Neuronal stem cell (in vitro differentiated cells): ENCODE results near the gene PIGV.

Experiments
- DNase-seq: peaks from one replicate; pipeline ENCODE4 v3.0.0-alpha.2; 2013; ENCODE audit warnings: low spot score
- H2AFZ ChIP-seq: one replicate; pipeline ENCODE4 v1.6.1; 2013; ENCODE audit warnings: mild to moderate bottlenecking, low read length, inconsistent platforms
- H2AK5ac ChIP-seq: 2 replicates; pipeline ENCODE4 v1.6.1; 2013; ENCODE audit warnings: low read depth, mild to moderate bottlenecking, inconsistent platforms, low read length, moderate library complexity, mixed read lengths
- H2BK120ac ChIP-seq: 2 replicates; pipeline ENCODE4 v1.6.1; 2013; ENCODE audit warnings: low read depth, mild to moderate bottlenecking, inconsistent platforms, low read length, moderate library complexity, mixed read lengths
- H2BK12ac ChIP-seq: one replicate; pipeline ENCODE4 v1.6.1; 2013; ENCODE audit warnings: low read length, inconsistent platforms
- H2BK15ac ChIP-seq: 2 replicates; pipeline ENCODE4 v1.6.1; 2013; ENCODE audit warnings: mild to moderate bottlenecking, low read length, inconsistent platforms, mixed read lengths
- H2BK5ac ChIP-seq: one replicate; pipeline ENCODE4 v1.6.1; 2013; ENCODE audit warnings: inconsistent platforms, mild to moderate bottlenecking, low read length, moderate library complexity
- H3K14ac ChIP-seq: one replicate; pipeline ENCODE4 v1.6.1; 2013; ENCODE audit warnings: low read length, inconsistent platforms
- H3K18ac ChIP-seq: 2 replicates; pipeline ENCODE4 v1.6.1; 2013; ENCODE audit warnings: low read length, inconsistent platforms
- H3K23ac ChIP-seq: 2 replicates; pipeline ENCODE4 v1.6.1; 2013; ENCODE audit warnings: low read depth, mild to moderate bottlenecking, mixed read lengths, low read length, inconsistent platforms; ENCODE audit not compliant: poor library complexity
- H3K27ac ChIP-seq: replicated peaks from 3 replicates; pipeline ENCODE4 v1.5.1; 2013; ENCODE audit warnings: low read length, inconsistent platforms
- H3K27me3 ChIP-seq, 3 experiments: 2 replicates each; pipeline ENCODE4 v1.6.1; 2013; ENCODE audit warnings: low read length in 3 of 3, mild to moderate bottlenecking in 2 of 3, inconsistent platforms in 1 of 3, low read depth in 1 of 3, mixed read lengths in 1 of 3, moderate library complexity in 1 of 3; ENCODE audit not compliant: control insufficient read depth in 3 of 3, insufficient read depth in 3 of 3
- H3K36me3 ChIP-seq, 2 donors: replicated peaks in 1 of 2; 2 replicates each; pipeline ENCODE4 v1.6.1; 2013; ENCODE audit warnings: low read length in 2 of 2; ENCODE audit not compliant: control insufficient read depth in 2 of 2, insufficient read depth in 2 of 2
- H3K4ac ChIP-seq: 2 replicates; pipeline ENCODE4 v1.6.1; 2013; ENCODE audit warnings: inconsistent platforms, mild to moderate bottlenecking, low read length, moderate library complexity
- H3K4me1 ChIP-seq, 2 donors: 1 replicate in 1 of 2; 2 replicates in 1 of 2; pipeline ENCODE4 v1.6.1; 2013; ENCODE audit warnings: low read length in 2 of 2, low read depth in 1 of 2; ENCODE audit not compliant: control insufficient read depth in 2 of 2, insufficient read depth in 1 of 2
- H3K4me2 ChIP-seq: one replicate; pipeline ENCODE4 v1.6.1; 2013; ENCODE audit warnings: mild to moderate bottlenecking, low read length, inconsistent platforms; ENCODE audit not compliant: insufficient read depth, poor library complexity, severe bottlenecking
- H3K4me3 ChIP-seq, 2 donors: 2 replicates each; pipeline ENCODE4 v1.5.1; 2013; ENCODE audit warnings: low read length in 2 of 2, mild to moderate bottlenecking in 2 of 2, inconsistent platforms in 1 of 2, moderate library complexity in 1 of 2
- H3K79me1 ChIP-seq: one replicate; pipeline ENCODE4 v1.6.1; 2013; ENCODE audit warnings: low read depth, mild to moderate bottlenecking, inconsistent platforms, low read length, moderate library complexity
- H3K9ac ChIP-seq: one replicate; pipeline ENCODE4 v1.6.1; 2013; ENCODE audit warnings: mild to moderate bottlenecking, low read depth, low read length, inconsistent platforms; ENCODE audit not compliant: poor library complexity
- H3K9me3 ChIP-seq, 2 donors: replicated peaks in 1 of 2; 2 replicates each; pipeline versions ENCODE3 to v1.6.1; 2013; ENCODE audit warnings: low read length in 2 of 2, mild to moderate bottlenecking in 2 of 2, inconsistent platforms in 1 of 2, low read depth in 1 of 2, mixed read lengths in 1 of 2, moderate library complexity in 1 of 2; ENCODE audit not compliant: control insufficient read depth in 2 of 2, insufficient read depth in 1 of 2
- H4K8ac ChIP-seq: one replicate; pipeline ENCODE4 v1.6.1; 2013; ENCODE audit warnings: low read depth, mild to moderate bottlenecking, inconsistent platforms, low read length, moderate library complexity
- H4K91ac ChIP-seq: one replicate; pipeline ENCODE4 v1.6.1; 2013; ENCODE audit warnings: low read length, low read depth, mild to moderate bottlenecking, inconsistent platforms; ENCODE audit not compliant: poor library complexity
- WGBS, 2 donors: extraction: QIAGEN DNeasy Blood & Tissue Kit; methylation state at CpG; one replicate each; pipeline ENCODE4 v1.1.7; 2013; ENCODE audit warnings: missing lambda C conversion rate in 2 of 2, mixed read lengths in 1 of 2; ENCODE audit not compliant: insufficient read length in 2 of 2, insufficient replicate concordance in 1 of 2; ENCODE audit errors: extremely low coverage in 2 of 2; 5-methylcytosine and 5-hydroxymethylcytosine counted together

PIGV gene

DNA sequence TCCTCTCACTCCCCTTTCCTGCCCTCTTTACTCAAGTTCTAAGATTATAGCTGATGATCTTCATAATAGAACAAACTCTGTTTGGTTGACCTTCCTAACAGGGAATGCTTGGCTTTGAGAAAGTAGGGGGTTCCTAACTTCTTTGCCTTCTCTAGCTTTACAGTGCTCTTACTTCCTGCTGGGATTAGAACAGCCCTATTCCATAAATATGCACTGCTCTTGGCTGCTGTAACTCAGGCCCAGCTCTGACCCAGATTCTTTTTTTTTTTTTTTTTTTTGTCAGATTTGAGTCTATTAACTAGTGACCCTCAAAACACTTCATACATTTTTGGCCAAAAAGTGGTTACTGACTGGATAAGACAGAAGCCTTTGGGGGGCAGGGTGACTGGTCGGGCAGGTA, 39.4 kb upstream of the PIGV start:
- H2BK5ac ChIP-seq: no peak overlapping the region
- H2BK15ac ChIP-seq: no peak overlapping the region
- no peak overlapping the region for H3K9ac ChIP-seq
- no peak overlapping the region for H3K23ac ChIP-seq
- H3K14ac ChIP-seq: no peak overlapping the region
- H3K27ac ChIP-seq: no peak overlapping the region
- no peaks in the 10 kb centered on the region for H3K4me1 ChIP-seq
- peaks cover 6% of the 10 kb centered on the region for H3K79me1 ChIP-seq
- no peak overlapping the region for H3K4ac ChIP-seq
- H4K91ac ChIP-seq: no peak overlapping the region
- no peak overlapping the region for H3K4me3 ChIP-seq
- peaks cover 41 to 96% of the 10 kb centered on the region in 2 donors for H3K36me3 ChIP-seq
- H3K9me3 ChIP-seq: no peaks in the 10 kb centered on the region
- no peak overlapping the region for H2AFZ ChIP-seq
- H2AK5ac ChIP-seq: no peak overlapping the region
- no peak overlapping the region for H2BK120ac ChIP-seq
- no peaks in the 10 kb centered on the region for H3K27me3 ChIP-seq
- WGBS, 2 donors: no CpG with 5 or more reads among the region's 1 CpG
- H2BK12ac ChIP-seq: no peak overlapping the region
- H3K4me2 ChIP-seq: no peak overlapping the region
- H4K8ac ChIP-seq: no peak overlapping the region
- no peak for DNase-seq
- H3K18ac ChIP-seq: no peak overlapping the region

DNA sequence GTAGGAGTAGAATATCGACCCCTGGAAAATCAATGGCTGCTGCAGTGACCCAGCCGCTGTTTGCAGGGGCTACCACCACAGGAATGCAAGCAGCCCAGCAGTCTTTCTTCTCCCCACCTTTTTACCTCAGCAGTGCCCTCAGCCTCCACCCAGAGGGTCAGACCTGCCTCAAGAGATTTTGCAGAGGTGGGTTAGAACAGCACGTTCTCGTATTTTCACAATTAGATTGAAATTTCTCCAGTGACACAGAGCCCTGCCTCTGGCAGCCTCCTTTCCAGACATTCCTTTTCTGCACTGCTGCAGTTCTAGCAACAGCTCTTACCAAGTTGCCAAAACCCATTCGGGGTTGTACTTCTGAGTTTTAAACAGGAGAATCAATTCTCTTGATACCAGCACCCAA, 38.3 kb upstream of the PIGV start:
- no peak overlapping the region for H4K91ac ChIP-seq
- no peaks in the 10 kb centered on the region for H3K27me3 ChIP-seq
- no peak for DNase-seq
- H2AFZ ChIP-seq: no peak overlapping the region
- H2BK12ac ChIP-seq: no peak overlapping the region
- H2BK5ac ChIP-seq: no peak overlapping the region
- H3K36me3 ChIP-seq: peaks cover 44 to 97% of the 10 kb centered on the region in 2 donors
- H3K4me3 ChIP-seq: no peak overlapping the region
- no peak overlapping the region for H3K4ac ChIP-seq
- H3K9ac ChIP-seq: no peak overlapping the region
- no peaks in the 10 kb centered on the region for H3K4me1 ChIP-seq
- H2BK120ac ChIP-seq: no peak overlapping the region
- H2AK5ac ChIP-seq: no peak overlapping the region
- H3K14ac ChIP-seq: no peak overlapping the region
- H3K23ac ChIP-seq: no peak overlapping the region
- no peak overlapping the region for H3K27ac ChIP-seq
- no peak overlapping the region for H2BK15ac ChIP-seq
- no peak overlapping the region for H4K8ac ChIP-seq
- no peaks in the 10 kb centered on the region for H3K9me3 ChIP-seq
- no peak overlapping the region for H3K18ac ChIP-seq
- no CpG with 5 or more reads among the region's 5 CpGs for WGBS, 2 donors
- H3K79me1 ChIP-seq: peaks cover 10% of the 10 kb centered on the region
- no peak overlapping the region for H3K4me2 ChIP-seq

DNA sequence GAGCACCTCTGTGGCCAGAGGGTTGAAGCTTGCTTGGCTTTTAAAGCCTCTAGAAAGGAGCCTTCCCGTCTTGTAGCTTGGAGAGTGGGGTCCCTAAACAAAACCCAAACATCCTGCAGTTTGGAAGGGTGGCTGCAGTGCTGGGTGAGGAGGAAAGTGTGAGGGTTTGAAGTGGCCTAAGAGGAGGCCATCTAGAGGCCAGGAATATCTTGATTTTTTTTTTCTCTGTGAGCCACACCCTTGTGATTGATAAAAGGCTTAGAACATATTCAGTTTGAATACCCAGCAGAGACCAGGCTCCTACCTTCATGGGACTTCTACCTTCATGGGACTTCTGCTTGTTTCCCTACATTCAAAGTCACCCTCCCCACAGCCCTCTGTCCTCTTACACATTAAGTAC, 37.3 kb upstream of the PIGV start:
- Histone ChIP-seq H3K4me1 (no peaks in the 10 kb centered on the region), H3K18ac (no peak overlapping the region), H3K9ac (no peak overlapping the region), H4K8ac (no peak overlapping the region), H2AFZ (no peak overlapping the region), H3K9me3 (no peaks in the 10 kb centered on the region), H3K4ac (no peak overlapping the region), H2BK12ac (no peak overlapping the region), H4K91ac (no peak overlapping the region), H3K79me1 (peaks cover 11% of the 10 kb centered on the region), H3K27me3 (no peaks in the 10 kb centered on the region), H2BK15ac (no peak overlapping the region), H3K14ac (no peak overlapping the region), H2BK5ac (no peak overlapping the region), H3K27ac (no peak overlapping the region), H2BK120ac (no peak overlapping the region), H3K4me2 (no peak overlapping the region), H3K36me3 (peaks cover 38 to 97% of the 10 kb centered on the region in 2 donors), H2AK5ac (no peak overlapping the region), H3K23ac (no peak overlapping the region), H3K4me3 (no peak overlapping the region)
- DNase-seq: no peak
- no CpG with 5 or more reads among the region's 1 CpG for WGBS, 2 donors

DNA sequence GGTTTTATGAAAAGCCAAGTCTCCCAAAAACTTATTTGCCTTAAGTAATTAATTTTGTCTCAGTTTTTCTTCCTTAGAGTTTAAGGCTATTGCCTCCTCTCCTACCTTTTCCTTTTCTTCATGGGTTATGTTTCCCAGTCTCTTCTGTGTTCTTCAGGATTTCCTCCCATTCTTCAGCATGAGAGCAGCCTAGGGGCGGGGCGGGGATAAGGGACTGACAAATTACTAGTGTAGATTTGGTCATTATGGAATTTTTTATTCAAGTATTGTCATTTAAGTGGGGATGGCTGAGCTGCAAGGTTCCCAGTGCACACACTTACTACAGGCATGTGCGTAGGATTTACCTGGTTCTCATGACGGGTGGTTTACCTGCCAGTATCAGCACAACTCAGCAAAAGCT, 35.2 kb upstream of the PIGV start:
- Histone ChIP-seq H2BK15ac (no peak overlapping the region), H3K4me3 (no peak overlapping the region), H3K4ac (no peak overlapping the region), H3K36me3 (peaks cover 29 to 95% of the 10 kb centered on the region in 2 donors), H3K79me1 (peaks cover 9% of the 10 kb centered on the region), H2BK120ac (no peak overlapping the region), H3K9me3 (no peaks in the 10 kb centered on the region), H3K4me2 (no peak overlapping the region), H4K91ac (no peak overlapping the region), H2AK5ac (no peak overlapping the region), H4K8ac (no peak overlapping the region), H3K23ac (no peak overlapping the region), H2BK12ac (no peak overlapping the region), H2AFZ (no peak overlapping the region), H3K4me1 (no peaks in the 10 kb centered on the region), H3K14ac (no peak overlapping the region), H3K27me3 (no peaks in the 10 kb centered on the region), H2BK5ac (no peak overlapping the region), H3K27ac (no peak overlapping the region), H3K18ac (no peak overlapping the region), H3K9ac (no peak overlapping the region)
- DNase-seq: no peak
- WGBS, 2 donors: no CpG with 5 or more reads among the region's 4 CpGs
